Glomerular endothelial cell (primary cell): Measurements from ENCODE around the gene PLXDC2. TPM values are rescaled to one million over a fixed set of nuclear protein-coding genes. Genes with fewer than 3 reads are reported as not detected.

ENCODE experiments used
- DNase-seq: peaks from one replicate; pipeline ENCODE4 v3.0.0-alpha.2; 2011; ENCODE audit warnings: low read depth, low spot score; ENCODE audit errors: extremely low read depth
- total RNA-seq: library from RNA; depleted of rRNA; stranded (reverse); fragments of >200 nt; gene quantifications from 2 replicates; pipeline ENCODE4 v1.2.3, GENCODE V29; 2015

Gene PLXDC2
- total RNA-seq, 1 donor from 2014 or later, result 0.82 TPM

GRCh38 chr10:20240643-20241042 is 424.4 kb downstream of the PLXDC2 start:
- DNase-seq, result no peak

GRCh38 chr10:20247454-20247853 is 431.2 kb downstream of the PLXDC2 start:
- no peak for DNase-seq

GRCh38 chr10:20247891-20248708 is 431.9 kb downstream of the PLXDC2 start:
- no peak for DNase-seq

- DNase-seq, result no peak
Observed at GRCh38 chr10:20254078-20254477, 437.8 kb downstream of the PLXDC2 start.

GRCh38 chr10:20254497-20254896 is 438.3 kb downstream of the PLXDC2 start:
- DNase-seq, result no peak

- DNase-seq, result no peak
Observed at GRCh38 chr10:20256969-20257368, 440.7 kb downstream of the PLXDC2 start.

GRCh38 chr10:20257422-20257821 is 441.2 kb downstream of the PLXDC2 start:
- no peak for DNase-seq

- DNase-seq, result no peak
Observed at GRCh38 chr10:20265146-20265545, 448.9 kb downstream of the PLXDC2 start.

- DNase-seq, result no peak
Observed at GRCh38 chr10:20267734-20268133, 451.5 kb downstream of the PLXDC2 start.

GRCh38 chr10:20271490-20271889 is 455.3 kb downstream of the PLXDC2 start:
- no peak for DNase-seq

GRCh38 chr10:20272608-20273007 is 456.4 kb downstream of the PLXDC2 start:
- no peak for DNase-seq

GRCh38 chr10:20274571-20274970 is 458.3 kb downstream of the PLXDC2 start:
- DNase-seq, result no peak

GRCh38 chr10:20276127-20276979 is 460.1 kb downstream of the PLXDC2 start:
- DNase-seq, result no peak

GRCh38 chr10:20277820-20278219 is 461.6 kb downstream of the PLXDC2 start:
- no peak for DNase-seq

GRCh38 chr10:20281579-20281978 is 465.3 kb downstream of the PLXDC2 start:
- DNase-seq, result no peak

- DNase-seq, result no peak
Observed at GRCh38 chr10:20287586-20287985, 471.4 kb downstream of the PLXDC2 start.

GRCh38 chr10:20288060-20288459 is 471.8 kb downstream of the PLXDC2 start:
- no peak for DNase-seq

GRCh38 chr10:20289070-20289828 is 473.0 kb downstream of the PLXDC2 start:
- no peak for DNase-seq

GRCh38 chr10:20298417-20298816 is 482.2 kb downstream of the PLXDC2 start:
- DNase-seq, result no peak

GRCh38 chr10:20299034-20299736 is 483.0 kb downstream of the PLXDC2 start:
- DNase-seq, result no peak
